Panc1 (cell line): ENCODE measurements around the gene NARS2. TPM values are rescaled to one million over a fixed set of nuclear protein-coding genes. Genes with fewer than 3 reads are reported as not detected.
"Not testable (repeated sequence)": the region's sequence is repeated elsewhere in the genome, so short reads cannot be mapped to it uniquely, and the experiment has no call there.

Experiments
- ATAC-seq: fragments of 200-7000 bp; cut with Tn5 transposase; 2 replicates; pipeline ENCODE4 v1.9.1; 2020; ENCODE audit warnings: mild to moderate bottlenecking, moderate library complexity
- BruUV-seq: library from RNA; stranded (reverse); fragments of 400-500 nt; replicated peaks from 2 replicates; lab custom pipeline; 2021; lab: Mats Ljungman, UMichigan
- CTCF ChIA-PET: fragments of 300-600 bp; sonication (Branson Sonifier 250); formaldehyde crosslinking; loops from one replicate; lab custom pipeline; 2022; ENCODE audit warnings: antibody characterized with exemption; lab: Charles Lee
- POLR2A ChIA-PET: fragments of 300-600 bp; sonication (Branson Sonifier 250); formaldehyde crosslinking; loops from one replicate; lab custom pipeline; 2022; ENCODE audit warnings: antibody characterized with exemption; lab: Charles Lee
- DNase-seq: peaks from one replicate; pipeline ENCODE4 v3.0.0-alpha.2; 2010; ENCODE audit warnings: low read depth, low spot score
- H3K27ac ChIP-seq: 2 replicates; pipeline ENCODE4 v1.5.1; 2011; ENCODE audit warnings: mild to moderate bottlenecking, low read length, inconsistent platforms
- H3K27me3 ChIP-seq: fragments of 200-500 bp; sonication (Bioruptor generic); 2 replicates; pipeline ENCODE4 v1.6.0; 2014; ENCODE audit warnings: low read length, inconsistent platforms; ENCODE audit not compliant: control insufficient read depth, insufficient read depth
- H3K36me3 ChIP-seq: fragments of 200-500 bp; sonication (Bioruptor generic); 2 replicates; pipeline ENCODE4 v1.5.1; 2014; ENCODE audit warnings: inconsistent platforms, mild to moderate bottlenecking, low read length, moderate library complexity; ENCODE audit not compliant: control insufficient read depth, insufficient read depth
- H3K4me1 ChIP-seq: 2 replicates; pipeline ENCODE4 v1.5.1; 2011; ENCODE audit warnings: inconsistent platforms, mild to moderate bottlenecking, low read length, moderate library complexity; ENCODE audit not compliant: control insufficient read depth, insufficient read depth
- H3K4me3 ChIP-seq, 2 experiments: 2 replicates each; pipeline ENCODE4 v1.5.1; 2011 to 2012; ENCODE audit warnings: low read depth in 2 of 2, low read length in 2 of 2, mild to moderate bottlenecking in 2 of 2, inconsistent platforms in 1 of 2, moderate library complexity in 1 of 2
- H3K9me3 ChIP-seq: fragments of 200-500 bp; sonication (Bioruptor generic); 2 replicates; pipeline ENCODE4 v1.5.1; 2014; ENCODE audit warnings: low read depth, mild to moderate bottlenecking, inconsistent platforms, low read length, moderate library complexity; ENCODE audit not compliant: control insufficient read depth, insufficient read depth
- CTCF ChIP-seq: fragments of 450-650 bp; IDR thresholded peaks from 2 replicates; pipeline ENCODE4 v1.5.1; 2017; ENCODE audit warnings: mild to moderate bottlenecking
- POLR2AphosphoS5 ChIP-seq: IDR thresholded peaks from 2 replicates; pipeline ENCODE4 v1.6.1; 2012; ENCODE audit warnings: mild to moderate bottlenecking, low read depth, low read length, moderate library complexity
- SIN3A ChIP-seq: IDR thresholded peaks from 2 replicates; pipeline ENCODE4 v1.6.1; 2012; ENCODE audit warnings: low read depth, mild to moderate bottlenecking, low read length, moderate library complexity, borderline replicate concordance; ENCODE audit not compliant: insufficient read depth
- TCF7L2 ChIP-seq: IDR thresholded peaks from 2 replicates; pipeline ENCODE4 v1.6.1; 2011; ENCODE audit warnings: mild to moderate bottlenecking, low read depth, low read length, inconsistent platforms
- in situ Hi-C: cut with HindIII; loops from 2 replicates; pipeline ENCODE4 v1.10.0; 2016; ENCODE audit warnings: low sequenced_read_pairs, low pct_unique_long_range_greater_than_20kb
- intact Hi-C: fragments of 100-400 bp; cut with micrococcal nuclease; formaldehyde crosslinking; loops from one replicate; pipeline ENCODE4 v1.10.0; 2022; ENCODE audit not compliant: unreplicated experiment
- total RNA-seq: library from RNA; stranded (reverse); gene quantifications from one replicate; pipeline ENCODE4 v1.2.1, GENCODE V29; 2021; ENCODE audit not compliant: unreplicated experiment
- TF ChIP-seq, protein P1 (sequence below), 2 experiments: IDR thresholded peaks; 2 replicates each; pipeline ENCODE4 v1.6.1; 2011 to 2012; ENCODE audit warnings: low read depth in 2 of 2, control low read depth in 1 of 2, low read length in 1 of 2, mild to moderate bottlenecking in 1 of 2, moderate library complexity in 1 of 2; ENCODE audit not compliant: insufficient read depth in 1 of 2

NARS2 gene
- total RNA-seq, 1 experiment from 2014 or later = 29.8 TPM

- no peaks in the 10 kb centered on the region for H3K27me3 ChIP-seq
- H3K4me1 ChIP-seq = no peaks in the 10 kb centered on the region
- POLR2A ChIA-PET = no interaction called here
- no peak overlapping the region for H3K4me3 ChIP-seq
- ATAC-seq (no peak), DNase-seq (no peak)
- CTCF ChIA-PET = no interaction called here
- no TSS peak for BruUV-seq
- no peaks in the 10 kb centered on the region for H3K9me3 ChIP-seq
- intact Hi-C loops = no loop called here
- H3K27ac ChIP-seq = no peak overlapping the region
- TF ChIP-seq TCF7L2 (no peak), POLR2AphosphoS5 (no peak), CTCF (no peak), SIN3A (no peak)
- TF ChIP-seq, protein P1, sequence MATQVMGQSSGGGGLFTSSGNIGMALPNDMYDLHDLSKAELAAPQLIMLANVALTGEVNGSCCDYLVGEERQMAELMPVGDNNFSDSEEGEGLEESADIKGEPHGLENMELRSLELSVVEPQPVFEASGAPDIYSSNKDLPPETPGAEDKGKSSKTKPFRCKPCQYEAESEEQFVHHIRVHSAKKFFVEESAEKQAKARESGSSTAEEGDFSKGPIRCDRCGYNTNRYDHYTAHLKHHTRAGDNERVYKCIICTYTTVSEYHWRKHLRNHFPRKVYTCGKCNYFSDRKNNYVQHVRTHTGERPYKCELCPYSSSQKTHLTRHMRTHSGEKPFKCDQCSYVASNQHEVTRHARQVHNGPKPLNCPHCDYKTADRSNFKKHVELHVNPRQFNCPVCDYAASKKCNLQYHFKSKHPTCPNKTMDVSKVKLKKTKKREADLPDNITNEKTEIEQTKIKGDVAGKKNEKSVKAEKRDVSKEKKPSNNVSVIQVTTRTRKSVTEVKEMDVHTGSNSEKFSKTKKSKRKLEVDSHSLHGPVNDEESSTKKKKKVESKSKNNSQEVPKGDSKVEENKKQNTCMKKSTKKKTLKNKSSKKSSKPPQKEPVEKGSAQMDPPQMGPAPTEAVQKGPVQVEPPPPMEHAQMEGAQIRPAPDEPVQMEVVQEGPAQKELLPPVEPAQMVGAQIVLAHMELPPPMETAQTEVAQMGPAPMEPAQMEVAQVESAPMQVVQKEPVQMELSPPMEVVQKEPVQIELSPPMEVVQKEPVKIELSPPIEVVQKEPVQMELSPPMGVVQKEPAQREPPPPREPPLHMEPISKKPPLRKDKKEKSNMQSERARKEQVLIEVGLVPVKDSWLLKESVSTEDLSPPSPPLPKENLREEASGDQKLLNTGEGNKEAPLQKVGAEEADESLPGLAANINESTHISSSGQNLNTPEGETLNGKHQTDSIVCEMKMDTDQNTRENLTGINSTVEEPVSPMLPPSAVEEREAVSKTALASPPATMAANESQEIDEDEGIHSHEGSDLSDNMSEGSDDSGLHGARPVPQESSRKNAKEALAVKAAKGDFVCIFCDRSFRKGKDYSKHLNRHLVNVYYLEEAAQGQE (IDR thresholded peaks at IDR 0.05; ENCODE audit: insufficient read depth in 1 of 2, low read depth in 2 of 2, low read length in 1 of 2) = no peak
- in situ Hi-C loops = no loop called here
- H3K36me3 ChIP-seq = no peaks in the 10 kb centered on the region
Measured at GRCh38 chr11:78465169-78465942, 109.3 kb downstream of the NARS2 start.

- intact Hi-C loops, H3K4me1 ChIP-seq, H3K27me3 ChIP-seq, in situ Hi-C loops, H3K27ac ChIP-seq, H3K4me3 ChIP-seq, H3K36me3 ChIP-seq, H3K9me3 ChIP-seq, DNase-seq, BruUV-seq, POLR2A ChIA-PET, ATAC-seq: not testable (repeated sequence)
- CTCF ChIA-PET = interaction anchor here (0.6 kb wide), 1 partner anchor 55 kb away, joined by 5 read pairs; no protein-coding TSS in a partner anchor
Measured at GRCh38 chr11:78464787-78465168, 109.9 kb downstream of the NARS2 start.

GRCh38 chr11:78460471-78460870 is 114.2 kb downstream of the NARS2 start:
- Histone ChIP-seq H3K4me3 (no peak overlapping the region), H3K4me1 (no peaks in the 10 kb centered on the region), H3K27ac (no peak overlapping the region), H3K9me3 (no peaks in the 10 kb centered on the region), H3K36me3 (no peaks in the 10 kb centered on the region), H3K27me3 (no peaks in the 10 kb centered on the region)
- intact Hi-C loops (no loop called here), in situ Hi-C loops (no loop called here)
- ChIA-PET POLR2A (no interaction called here), CTCF (no interaction called here)
- no peak for ATAC-seq
- no TSS peak for BruUV-seq
- no peak for DNase-seq
- TF ChIP-seq SIN3A (no peak), TCF7L2 (no peak), POLR2AphosphoS5 (no peak)
